ENCODE measurements around the gene SHBG.

The SHBG gene

DNA sequence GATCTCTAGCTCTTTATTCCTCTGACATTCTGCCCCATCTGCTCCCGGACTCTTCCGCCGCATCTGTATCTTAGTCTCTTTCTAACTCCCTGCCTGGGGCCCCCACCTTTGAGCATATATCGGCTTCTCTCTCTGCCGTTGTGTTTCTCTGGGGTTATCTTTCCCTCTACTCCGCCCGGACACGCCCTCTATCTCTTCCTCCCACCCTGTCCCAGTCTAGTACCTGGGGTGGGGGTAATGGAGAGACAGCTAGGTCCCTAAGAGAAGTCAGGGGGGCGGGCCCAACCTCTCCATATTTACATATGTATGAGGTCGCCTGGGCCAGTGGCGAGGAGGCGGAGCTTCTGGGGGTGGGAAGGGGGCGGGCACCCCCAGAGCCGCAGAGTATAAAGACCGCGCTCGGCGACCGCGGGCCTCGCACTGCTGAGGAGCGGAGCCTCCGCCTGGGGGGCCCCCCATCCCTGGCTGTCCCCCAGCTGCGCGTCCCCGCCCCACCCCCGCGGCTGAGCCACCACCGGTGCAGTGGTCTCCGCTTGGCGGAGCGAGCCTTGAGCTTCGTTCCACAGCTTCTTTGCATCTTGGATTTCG lies 20.7 kb downstream of the SHBG start, which contains the start of gene ATP1B2:
Gene ATP1B2, plus strand, starts transcription at position 418 of the 588 bp plus-strand sequence. CDS start 593 bp downstream, outside the sequence.
- peak; percentile 63 for DNase-seq

DNA sequence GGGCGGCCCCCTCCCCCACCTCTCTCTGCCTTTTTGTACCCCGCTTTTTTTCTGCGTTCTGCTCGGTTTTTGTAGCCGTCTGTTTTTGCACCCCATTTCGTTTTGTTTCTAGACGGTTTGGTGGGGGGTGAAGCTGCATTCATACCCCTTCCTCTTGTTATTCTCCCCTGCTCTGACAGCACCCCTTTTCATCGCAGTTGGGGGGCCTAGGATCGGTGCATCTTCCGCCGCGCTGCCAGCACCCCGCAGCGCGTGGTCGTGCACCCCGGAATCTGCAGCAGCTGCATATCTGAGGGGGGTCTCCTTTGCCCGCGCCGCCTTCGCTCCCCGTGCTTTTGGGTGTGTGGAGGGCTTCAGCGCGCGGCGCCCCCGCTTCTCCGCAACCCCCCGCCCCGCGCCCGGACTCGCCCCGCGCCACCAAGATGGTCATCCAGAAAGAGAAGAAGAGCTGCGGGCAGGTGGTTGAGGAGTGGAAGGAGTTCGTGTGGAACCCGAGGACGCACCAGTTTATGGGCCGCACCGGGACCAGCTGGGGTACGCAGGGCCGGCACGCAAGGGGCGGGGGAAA lies 21.2 kb downstream of the SHBG start:
- DNase-seq = no peak

DNA sequence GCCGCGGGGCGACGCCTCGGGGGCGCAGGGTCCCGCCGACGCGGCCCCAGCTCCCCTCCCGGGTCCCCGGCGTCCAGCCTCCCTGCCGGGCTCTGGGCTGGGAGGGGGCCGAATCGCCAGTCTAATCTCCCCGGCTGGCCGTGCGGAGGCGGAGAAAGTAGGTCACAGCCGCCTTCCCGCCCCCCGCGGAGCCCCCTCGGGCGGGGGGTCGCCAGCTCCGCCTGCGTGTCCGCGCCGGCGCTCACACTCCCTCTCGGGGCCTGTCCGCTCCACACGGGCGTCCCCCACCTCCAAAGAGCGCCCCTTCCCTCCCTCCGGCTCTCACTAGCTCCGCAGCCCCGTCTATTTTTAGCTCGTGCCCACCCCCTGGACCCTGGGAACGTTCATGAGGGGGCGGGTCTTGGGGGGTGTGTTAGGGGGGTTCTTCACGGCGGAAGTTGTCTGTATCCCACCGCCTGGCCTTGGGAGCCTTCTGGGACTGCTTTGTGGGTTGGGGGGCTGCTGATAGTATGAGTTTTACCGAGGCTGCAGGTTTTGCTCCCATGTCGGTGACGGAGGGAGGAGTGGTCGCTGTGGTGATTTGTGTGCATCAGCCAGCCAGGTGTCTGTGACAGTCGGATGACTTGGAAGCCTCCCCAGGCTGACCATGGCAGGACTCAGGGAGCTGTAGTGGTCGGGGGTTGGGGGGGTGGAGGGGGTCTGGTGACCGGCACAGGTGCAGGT lies 21.9 kb downstream of the SHBG start:
- no peak for DNase-seq

DNA sequence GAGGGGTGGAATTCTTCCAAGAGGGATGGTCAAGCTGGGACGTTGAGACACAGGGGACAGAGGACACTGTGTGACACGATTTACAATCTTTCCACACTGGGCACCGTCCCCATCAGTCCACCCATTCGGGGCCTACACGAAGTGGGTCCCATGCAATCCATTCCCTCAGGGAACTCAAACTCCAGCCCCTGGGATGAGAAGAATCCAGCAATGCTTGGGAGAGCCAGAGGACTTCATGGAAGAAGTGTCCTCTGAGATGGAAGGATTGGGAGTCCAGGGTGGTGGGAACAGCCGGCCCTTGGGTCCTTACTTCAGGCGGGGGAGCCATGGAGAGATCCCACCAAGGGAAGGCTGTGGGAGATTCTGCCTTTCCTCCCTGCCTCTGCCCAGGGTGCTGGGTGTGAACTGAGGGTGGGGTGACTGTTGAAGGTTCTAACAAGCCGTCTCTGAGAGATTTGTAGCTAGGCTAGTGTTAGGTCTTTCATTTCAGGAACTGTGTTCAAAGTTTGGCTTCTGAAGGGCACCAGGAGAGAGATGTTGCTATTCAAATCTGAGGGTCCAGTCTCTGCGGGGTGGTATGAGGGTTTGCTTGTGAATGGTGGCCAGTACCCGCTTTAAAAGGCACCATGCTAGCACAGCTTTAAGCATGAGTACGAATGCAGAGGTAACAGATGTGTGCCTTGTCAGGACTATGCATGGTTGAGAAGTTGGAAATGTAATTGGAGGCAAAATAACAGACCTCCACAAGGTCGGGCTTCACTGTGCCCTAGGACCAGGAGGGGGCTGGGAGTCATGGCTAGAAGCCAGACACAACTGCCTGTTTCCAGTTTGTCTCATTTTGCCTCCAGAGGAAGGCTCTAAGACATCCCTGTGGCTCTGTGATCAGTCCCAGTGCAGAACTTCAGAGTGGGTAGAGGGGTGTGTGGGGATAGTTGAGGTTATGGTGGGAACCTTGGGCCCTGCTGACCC lies 22.7 kb downstream of the SHBG start:
- DNase-seq = no peak

DNA sequence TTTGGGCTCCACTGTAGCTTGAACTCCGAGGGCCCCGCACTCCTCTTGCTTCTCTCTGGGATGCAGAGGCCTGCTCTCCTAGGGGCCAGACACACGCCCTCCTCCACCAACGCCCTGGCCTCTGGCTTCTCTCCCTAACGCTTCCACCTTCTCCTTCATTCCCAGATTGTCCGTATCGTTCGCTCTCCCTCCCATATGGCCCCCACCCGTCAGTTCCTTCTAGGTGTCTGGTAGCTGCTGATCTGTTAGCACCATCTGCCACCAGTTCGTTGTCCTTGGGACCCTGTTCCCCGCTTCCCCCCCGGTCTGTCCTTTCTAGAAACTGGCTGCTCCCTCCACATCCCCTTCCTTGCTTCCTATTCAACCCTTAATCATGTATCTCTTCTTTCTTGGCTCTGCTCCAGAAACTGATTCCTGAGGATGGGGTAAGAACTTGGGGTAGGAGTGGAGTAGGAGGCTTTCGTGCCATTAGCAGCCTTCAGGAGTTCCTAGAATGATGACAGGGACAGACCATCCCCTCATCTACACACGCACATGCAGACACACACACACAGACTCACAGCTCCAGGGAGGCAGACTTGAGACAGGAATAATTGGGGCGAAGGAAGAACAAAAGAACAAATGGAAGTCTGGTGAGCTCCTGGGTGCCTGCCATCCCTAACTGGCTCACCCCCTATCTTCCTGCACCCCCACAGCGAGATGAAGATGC lies 25.1 kb downstream of the SHBG start:
- no peak for DNase-seq

DNA sequence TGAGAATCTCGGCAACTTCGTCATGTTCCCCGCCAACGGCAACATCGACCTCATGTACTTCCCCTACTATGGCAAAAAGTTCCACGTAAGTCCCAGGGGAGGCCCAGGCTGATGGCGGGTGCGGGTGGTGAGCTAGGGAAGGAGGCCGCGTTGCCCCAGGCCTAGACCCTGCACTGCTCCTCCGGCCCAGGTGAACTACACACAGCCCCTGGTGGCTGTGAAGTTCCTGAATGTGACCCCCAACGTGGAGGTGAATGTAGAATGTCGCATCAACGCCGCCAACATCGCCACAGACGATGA lies 25.6 kb downstream of the SHBG start:
- no peak for DNase-seq

DNA sequence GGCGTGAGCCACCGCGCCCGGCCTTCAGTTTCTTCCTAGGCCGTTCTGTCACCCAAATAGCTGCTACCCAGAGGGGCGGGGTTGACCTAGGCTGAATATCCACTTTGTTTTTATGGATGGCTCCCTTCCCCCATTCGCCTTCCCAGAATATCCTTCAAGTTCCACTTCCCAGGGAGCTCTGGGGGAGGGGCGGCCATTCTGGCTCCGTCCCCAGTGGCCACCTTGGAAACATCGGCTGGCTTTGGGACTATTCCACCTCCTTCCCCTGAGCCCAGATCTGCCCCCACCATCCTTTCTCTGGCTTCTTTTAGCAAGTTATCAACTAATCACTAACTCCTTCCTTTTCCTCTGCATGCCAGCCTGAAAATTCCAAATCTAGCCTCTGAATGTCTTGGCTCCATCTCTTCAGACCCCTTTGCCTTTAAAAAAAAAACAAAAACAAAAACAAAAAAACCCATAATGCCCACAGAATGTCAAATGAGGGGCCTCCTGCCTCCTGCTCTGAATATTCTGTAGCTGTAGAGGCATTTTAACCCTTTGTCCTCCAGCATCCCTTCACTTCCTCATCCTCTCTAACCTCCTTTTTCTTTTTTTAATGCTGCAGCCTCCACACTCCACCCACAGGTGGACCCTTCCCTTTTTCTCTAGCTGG lies 27.1 kb downstream of the SHBG start:
- DNase-seq = no peak

DNA sequence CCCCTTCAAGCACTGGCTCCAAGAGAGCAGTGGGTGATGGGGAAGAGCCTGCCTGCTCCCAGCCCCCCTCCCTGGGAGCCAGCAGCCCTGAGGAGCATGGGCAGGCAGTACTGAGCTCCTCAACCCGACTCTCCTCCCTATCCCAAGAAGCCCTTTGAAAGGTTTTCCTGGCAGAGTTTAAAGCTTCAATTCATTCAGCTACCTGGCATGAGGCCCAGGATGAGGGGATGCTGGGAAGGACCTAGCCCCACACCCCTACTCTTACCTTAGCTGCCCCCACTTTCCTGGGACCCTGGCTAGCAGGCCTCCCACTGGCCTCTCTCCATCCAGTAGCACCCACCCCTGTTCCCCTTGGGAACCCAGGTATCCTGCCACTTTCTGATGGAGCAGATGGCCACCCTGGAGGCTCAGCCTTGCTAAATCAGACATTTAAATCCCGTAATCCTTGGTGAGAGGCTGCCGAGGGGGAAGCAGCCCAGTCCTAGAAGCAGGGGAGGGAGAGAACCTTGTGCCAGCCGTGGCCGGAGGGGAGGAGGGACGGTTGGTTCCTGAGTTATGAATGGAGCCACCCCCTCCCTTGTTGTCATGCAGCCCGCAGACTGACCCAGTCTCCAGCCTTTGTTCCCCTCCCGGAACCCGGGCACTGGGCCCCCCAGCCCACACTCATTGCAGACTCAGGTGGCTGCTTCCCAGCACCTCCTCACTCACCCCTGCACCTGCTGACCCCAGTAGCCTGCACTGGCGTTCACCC lies 37.9 kb downstream of the SHBG start:
- DNase-seq = no peak

DNA sequence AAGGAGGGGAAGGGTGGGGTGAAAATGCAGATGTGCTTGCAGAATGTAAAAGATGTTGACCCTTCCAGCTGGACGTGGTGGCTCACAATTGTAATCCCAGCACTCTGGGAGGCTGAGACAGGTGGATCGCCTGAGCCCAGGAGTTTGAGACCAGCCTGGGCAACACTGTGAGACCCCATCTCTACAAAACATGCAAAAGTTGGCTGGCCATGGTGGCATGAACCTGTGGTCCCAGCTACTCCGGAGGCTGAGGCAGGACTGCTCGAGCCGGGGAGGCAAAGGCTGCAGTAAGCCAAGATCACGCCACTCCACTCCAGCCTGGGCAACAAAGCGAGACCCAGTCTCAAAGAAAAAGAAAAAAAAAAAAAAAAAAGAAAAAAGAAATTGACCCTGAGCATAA lies 38.5 kb downstream of the SHBG start:
- DNase-seq = no peak

DNA sequence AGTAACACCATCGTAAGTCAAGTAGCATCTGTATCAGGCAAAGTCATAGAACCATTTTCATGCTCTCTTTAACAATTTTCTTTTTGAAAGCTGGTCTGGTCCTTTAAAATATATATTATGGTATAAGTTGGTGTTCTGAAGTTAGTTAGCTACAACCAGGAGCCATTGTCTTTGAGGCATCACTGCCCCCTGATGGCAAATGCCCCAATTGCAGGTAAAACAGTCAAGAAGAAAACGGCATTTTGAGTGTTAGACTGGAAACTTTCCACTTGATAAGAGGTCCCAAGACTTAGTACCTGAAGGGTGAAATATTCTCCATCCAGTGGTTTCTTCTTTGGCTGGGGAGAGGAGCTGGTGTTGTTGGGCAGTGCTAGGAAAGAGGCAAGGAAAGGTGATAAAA lies 43.3 kb downstream of the SHBG start:
- DNase-seq = peak; percentile 69

DNA sequence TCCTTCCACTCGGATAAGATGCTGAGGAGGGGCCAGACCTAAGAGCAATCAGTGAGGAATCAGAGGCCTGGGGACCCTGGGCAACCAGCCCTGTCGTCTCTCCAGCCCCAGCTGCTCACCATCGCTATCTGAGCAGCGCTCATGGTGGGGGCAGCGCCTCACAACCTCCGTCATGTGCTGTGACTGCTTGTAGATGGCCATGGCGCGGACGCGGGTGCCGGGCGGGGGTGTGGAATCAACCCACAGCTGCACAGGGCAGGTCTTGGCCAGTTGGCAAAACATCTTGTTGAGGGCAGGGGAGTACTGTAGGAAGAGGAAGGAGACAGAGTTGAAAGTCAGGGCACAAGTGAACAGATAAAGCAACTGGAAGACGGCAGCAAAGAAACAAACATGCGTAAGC lies 45.0 kb downstream of the SHBG start:
- no peak for DNase-seq

DNA sequence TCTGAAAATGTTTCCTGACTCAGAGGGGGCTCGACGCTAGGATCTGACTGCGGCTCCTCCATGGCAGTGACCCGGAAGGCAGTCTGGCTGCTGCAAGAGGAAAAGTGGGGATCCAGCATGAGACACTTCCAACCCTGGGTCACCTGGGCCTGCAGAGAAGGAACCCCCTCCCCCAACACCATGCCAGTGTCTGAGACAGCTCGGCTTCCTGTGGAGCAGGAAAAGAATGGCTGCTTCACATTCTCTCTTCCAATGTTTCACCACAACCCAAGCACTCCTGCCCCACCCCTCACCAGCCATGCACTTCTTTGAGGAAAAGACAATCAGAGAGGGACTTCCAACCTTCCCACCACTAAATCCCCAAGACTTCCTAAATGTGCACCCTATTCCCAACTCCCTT lies 46.6 kb downstream of the SHBG start:
- no peak for DNase-seq

DNA sequence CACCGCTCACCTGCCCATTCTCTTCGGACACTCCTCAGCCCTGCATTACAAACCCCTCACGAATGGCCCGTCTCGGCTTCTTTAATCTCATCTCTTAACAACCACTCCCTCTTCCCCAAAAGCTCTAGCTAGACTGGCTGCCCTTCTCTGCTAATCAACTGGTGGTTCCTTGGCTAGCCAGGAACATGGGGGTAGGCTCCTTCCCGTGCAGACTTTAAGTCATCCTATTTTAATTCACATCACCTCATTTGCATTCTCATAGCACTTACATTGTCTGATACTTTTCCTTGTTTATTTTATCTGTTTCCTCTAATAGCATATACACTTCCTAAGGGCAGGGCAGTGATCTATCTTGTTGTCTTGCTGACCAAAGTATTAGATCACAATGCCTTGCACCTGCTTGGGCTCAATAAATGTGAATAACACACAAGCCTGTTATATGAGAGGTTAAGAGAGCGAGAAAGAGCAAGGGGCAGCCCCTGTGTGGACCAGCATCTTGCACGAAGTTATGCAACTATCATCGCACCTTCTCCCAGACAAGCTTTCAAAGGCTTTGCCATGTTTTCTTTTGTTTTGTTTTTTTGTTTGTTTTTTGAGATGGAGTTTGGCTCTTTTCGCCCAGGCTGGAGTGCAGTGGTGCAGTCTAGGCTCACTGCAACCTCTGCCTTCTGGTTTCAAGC lies 47.6 kb downstream of the SHBG start:
- DNase-seq = no peak

Data from activated CD4-positive, CD25-positive, alpha-beta regulatory T cell treated with anti-CD3 and anti-CD28 coated beads, Interleukin-2, amount 50 U/mL, for 72 hours (primary cell).